ENCODE results near the gene CTNS.

The CTNS gene

DNA sequence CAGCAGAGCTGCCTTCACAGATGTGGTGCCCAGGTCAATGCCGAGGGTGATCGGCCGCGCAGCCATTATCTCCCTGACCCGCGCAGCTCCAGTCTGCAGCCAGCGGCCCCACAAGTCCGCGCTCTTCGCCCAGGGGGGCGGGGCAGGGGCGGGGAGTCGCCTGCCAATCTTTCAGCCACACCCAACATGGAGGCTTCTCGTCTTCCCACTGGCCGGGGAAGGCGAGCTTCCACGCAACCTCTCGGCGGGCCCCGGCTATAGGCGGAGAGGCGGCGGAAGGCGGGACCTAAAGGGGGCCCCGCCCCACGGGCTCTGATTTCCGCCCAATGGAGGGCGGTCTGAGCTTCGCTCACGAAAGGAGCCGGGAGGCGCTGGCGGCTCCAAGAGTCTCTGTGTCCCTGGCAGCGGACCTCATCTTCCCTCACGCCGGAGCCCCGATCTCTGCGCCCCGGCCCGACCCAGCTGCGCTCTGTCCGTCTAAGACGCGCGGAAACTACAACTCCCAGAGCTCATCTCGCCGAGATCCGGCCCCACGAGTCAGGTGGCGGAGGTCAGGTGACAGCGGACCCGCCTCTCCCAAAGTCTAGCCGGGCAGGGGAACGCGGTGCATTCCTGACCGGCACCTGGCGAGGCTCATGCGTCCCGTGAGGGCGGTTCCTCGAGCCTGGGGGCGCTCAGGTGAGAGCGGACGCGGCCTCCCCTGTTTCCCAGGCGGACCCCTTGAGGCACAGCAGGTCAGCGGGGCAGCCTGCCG, at the start of gene CTNS, which contains the start of gene SHPK:
TSS of gene CTNS (plus strand) at position 607 of the 754 bp plus-strand sequence. CDS start 3,447 bp downstream, outside the sequence.
TSS of gene SHPK (minus strand) at position 97 of the 754 bp plus-strand sequence. CDS start at position 66, 31 bp downstream.
- peak; percentile 76 to 82 for DNase-seq

DNA sequence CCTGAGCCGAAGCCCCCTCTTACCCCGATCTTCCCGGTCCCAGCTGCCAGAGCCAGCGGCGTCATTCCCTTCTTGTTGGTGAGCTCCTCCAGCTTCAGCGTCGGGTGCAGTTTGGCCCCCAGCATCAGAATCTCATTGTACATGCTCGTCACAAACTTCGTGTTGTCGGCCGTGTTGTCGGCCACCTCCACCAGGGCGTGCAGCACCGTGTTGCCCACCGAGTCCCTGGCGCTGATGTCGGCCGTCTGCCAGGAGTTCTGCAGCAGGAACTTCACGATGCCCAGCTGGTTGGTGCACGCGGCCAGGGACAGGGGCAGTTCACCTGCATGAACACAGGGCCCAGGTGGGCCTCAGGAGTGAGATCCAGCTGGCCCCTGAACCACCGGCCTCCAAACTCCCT, 46.8 kb upstream of the CTNS start:
- DNase-seq, result no peak

DNA sequence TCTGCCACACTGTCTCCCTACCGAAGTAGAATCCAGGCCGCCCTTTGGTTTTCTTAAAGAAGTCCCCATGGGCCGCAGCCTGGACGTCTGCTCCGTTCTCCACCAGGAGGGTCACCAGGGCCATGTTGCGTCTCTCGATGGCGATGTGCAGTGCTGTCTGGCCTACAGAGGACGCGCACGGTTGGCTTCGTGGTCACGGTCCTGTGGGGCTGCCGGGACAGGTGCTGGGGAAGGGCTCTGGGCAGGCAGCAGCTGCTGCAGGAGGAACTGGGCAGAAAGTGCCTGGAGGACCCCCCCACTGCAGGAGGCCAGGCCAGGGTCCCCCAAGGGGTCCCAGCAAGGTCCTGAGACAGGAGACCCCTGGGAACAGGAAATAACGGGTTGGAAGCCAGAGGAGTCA, 46.3 kb upstream of the CTNS start:
- DNase-seq, result no peak

DNA sequence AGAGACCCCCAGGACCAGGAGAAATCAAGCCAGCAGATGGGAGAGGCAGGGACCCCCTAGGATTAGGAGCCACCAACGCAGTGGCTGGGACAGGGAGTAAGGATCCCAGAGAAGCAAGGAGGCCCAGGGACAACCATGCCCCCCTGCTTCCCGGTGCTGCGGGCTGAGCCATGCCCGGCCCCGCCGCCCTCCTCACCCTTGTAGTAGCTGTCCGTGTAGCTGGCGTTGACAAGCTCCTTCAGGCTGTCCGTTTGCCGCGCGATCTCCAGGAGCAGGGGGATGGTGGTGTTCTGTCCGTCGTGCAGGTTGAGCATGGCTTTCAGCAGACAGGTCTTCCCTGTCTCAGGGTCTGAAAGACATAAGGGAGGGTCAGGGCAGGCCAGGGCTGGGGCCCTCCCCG, 45.8 kb upstream of the CTNS start:
- no peak for DNase-seq

DNA sequence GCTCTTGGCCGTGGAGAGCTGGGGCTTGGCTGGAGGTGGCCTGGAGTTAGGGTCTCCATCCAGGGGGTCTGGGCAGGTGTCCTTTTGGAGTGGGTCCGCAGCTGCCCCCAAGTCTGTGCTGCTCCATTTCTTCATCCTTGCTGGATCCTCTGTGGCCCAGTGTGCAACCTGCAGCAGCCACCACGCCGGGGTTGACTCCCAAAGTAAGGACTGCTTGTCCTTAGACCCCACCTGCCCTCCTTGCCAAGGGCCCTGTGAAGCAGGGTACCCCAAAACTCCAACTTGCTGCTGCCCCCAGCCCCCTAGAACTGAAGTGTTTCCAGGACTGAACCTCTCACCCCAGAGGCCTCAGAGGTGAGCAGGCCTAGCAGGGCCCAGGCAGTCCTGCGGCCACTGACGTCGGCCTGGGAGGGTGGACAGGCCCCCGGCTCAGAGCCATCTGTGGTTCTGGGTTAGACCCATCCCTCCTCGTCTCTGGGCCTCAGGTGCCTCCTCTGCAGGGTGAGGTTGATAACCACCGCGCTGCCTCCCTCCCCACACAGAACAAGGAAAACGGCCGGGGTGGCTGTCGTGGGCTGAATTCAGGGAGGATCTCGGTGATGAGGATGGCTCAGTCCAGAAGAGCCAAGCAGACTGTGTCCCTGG, 44.2 kb upstream of the CTNS start:
- DNase-seq, result no peak

DNA sequence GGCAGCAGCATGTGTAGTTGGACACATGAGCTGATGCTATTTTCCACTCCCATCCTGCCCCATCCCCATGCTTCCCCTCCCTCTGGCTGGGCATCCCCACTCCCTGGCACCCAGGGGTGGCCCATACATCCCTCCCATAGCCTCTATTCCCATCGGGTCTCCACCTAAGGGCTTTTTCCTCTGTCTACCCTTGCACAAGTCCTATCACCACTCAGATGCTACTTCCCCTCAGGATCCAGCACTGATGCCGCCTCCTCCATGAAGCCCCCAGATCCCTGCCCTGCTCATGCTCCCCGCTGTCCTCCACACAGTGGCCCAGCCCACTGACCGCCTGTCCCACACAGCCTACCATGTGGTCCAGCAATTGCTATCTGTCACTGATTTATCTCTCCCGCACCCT, 43.2 kb upstream of the CTNS start:
- DNase-seq, result no peak

DNA sequence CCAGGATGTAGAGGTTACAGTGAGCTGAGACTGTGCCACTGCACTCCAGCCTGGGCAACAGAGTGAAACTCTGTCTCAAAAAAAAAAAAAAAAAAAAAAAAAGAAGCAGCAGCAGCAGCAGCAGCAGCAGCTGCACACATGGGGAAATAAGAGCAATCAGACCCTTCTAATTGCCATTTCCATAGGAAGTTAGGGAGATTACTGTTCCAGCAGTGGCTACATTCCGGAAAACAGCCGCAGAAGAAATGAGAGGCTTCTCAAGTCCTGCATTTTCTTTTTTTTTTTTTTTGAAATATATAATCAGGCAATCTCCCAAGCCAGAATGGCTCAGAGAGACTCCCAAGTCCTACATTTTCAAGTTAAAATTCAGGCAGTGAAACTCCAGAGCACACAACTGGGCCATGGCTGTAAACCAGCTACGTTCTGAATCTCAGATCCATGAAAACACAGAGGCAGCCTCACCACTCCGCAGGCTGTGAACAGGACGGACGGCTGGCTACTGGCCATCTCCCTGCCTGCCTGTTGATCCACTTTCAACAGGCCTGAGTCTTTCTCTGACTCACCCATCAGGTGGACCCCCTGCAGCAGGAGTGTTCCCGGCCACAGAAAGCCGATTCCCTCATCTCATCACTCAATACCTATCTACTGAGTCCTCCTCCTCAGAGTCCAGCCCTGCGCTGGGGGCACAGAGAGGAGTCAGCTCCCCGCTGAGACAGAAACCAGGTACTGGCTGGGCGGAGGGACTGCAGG, 42.3 kb upstream of the CTNS start:
- no peak for DNase-seq

DNA sequence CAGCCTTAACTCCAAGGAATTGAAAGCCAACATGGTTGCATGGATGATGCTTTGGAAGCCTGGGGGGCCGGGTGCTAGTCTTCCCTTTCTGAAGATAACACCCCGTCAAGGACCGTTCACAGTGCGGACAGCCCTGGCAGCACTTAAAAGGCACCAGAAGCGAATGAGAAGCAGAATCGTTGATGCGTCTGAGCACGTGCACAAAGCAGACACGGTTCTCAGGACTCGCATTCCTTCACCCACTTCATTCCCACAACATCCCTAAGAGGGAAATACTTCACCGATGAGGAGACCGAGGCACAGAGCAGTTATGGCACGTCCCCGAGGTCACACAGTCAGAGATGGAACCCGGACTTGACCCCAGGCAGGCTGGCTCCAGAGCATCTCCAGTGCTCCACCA, 41.6 kb upstream of the CTNS start:
- DNase-seq, result no peak

DNA sequence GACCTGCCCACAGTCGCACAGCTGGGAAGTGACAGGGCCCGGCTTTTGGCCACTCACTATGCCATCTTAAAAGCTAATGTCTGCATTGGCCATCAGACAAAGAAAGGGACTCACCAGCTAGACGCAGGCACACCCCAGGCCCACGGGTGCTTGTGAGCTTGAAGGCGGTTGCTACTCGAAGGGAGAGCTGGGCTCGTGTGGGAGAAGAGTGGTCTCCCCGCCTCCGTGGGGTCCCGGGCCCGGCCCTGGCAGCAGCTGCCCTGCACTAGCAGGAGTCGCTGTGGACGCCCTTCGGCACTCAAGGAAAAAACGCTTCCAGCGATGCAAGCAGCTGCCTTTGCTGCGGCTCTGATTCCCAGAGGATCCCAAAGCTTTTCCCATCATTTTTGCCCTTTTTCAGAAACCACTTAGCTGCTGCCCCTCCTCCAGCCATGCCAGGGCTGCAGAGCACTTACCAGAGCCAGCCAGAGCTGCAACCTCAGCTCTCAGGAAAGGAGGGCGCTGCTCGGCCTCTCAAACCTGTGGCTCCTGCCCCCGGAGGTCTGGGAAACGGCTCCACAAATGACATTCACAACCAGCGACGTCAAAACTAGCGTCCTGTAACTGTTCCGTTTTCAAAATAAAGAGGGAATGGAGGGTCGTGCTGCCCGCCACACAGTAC, 39.6 kb upstream of the CTNS start:
- no peak for DNase-seq

DNA sequence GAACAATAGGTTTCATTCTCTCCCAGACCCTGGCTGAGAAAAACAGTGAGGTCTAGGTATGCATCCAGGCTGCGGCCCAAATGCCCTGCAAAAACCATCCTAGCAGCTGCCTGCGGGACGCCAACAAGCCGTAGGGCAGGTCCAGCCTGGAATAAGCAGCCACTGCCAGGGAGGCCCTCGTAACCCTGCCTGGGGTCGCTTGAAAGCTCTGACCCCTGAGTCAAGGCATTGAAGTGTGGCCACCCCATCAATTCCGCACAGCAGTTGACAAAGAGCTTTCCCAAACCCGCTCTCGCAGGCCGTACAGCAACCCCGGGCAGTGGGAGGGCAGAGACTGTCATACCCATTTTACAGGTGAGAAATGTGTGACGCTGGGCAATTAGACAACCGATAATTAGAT, 38.5 kb upstream of the CTNS start:
- DNase-seq, result no peak

DNA sequence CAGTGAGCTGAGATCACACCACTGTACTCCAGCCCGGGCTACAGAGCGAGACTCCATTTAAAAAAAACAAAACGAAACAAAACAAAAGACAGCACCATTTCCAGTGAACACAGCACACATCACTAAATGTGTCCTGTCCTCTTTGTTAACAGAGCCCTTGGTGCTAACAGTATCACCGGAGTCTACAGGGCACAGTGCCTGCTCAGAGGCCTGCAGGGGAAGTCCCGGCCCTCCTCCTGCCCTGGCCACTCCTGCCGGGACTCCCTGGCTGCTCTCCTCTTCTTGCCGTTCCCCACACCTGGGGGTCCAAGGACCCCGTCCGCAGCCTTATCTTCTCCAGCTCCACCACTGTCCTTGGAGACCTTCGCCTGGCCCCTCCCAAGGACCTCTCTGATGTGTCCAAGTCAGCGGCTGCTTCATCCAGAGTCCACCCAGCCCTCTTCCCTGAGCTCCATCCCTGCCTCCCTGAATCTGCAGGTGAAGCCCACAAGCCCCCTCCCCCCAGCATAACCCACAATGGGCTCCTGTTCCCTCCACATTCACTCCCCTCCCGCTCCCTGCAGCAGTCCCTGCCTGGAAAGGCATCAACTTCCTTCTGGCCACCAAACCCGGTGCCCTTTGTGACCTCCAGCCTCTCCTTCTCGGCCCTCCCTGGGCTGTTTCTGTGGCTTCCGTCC, 35.9 kb upstream of the CTNS start:
- DNase-seq, result no peak

DNA sequence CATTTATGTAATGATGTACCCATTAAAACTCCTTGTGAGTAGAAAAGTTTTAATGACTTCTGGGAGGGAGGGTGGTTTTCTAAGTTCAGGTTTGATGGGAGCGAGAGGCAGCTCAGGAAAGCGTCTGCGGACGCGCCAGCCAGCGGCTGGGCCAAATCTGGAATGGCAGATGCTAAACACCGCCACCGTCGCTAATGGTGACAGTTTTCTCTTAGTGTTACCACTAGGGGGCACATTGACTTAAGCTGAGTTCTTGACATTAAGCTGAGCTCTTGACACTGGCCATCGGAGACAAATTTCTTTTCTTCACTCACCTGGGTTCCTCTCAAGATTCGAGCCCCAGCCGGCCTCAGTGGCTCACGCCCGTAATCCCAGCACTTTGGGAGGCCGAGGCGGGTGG, 34.1 kb upstream of the CTNS start:
- no peak for DNase-seq

DNA sequence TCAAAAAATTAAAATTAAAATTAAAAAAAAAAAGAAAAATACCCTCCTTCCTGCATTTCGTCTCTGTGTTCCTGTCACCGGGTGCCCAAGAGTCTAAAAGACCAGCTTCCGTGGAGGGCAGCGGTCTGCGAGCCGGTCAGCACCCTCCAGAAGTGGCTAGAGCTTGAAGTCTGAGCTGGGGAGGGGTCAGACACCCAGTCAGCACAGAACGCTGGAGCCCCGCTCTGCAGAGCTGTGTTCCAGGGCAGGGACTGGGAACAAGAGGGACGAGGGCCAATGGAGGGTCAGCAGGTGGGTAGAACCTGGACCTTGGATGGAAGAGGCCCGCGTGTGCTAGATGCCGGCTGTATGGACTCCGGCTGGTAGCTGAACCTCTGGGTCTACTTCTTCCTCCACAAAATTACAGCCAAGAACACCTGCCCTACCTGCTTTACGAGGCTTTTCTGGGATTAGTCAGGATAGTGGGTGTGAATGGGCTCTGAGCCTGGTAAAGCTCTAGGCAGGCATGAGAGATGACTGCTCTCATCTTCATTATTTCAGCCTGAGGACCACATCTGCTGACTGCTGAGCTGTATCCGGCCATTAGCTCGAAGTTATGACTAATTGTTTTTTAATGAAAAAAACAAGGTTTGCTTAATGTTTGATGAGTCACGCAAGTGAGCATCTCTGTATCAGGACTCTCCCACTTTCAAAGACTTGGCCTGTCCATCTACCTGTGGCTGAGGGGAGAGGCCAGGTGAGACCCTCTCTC, 33.3 kb upstream of the CTNS start:
- no peak for DNase-seq

DNA sequence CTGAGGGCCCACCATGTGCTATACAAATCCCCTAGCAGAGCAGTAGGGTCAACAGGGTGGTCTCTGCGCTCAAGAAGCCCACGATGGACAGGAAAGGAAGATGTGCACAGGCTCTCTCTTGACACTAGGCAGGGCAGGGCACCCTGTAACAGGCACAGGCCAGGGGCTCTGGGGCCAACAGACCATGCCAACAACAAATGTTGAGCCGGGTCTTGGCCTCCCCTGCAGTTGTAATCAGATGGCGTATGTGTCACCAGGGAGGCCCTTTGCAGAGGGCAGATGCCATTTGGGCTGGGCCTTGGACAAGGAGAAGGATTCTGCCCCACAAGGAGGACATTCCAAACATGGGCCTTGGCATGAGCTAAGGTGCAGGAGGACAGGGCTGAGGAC, 32.7 kb upstream of the CTNS start:
- no peak for DNase-seq

DNA sequence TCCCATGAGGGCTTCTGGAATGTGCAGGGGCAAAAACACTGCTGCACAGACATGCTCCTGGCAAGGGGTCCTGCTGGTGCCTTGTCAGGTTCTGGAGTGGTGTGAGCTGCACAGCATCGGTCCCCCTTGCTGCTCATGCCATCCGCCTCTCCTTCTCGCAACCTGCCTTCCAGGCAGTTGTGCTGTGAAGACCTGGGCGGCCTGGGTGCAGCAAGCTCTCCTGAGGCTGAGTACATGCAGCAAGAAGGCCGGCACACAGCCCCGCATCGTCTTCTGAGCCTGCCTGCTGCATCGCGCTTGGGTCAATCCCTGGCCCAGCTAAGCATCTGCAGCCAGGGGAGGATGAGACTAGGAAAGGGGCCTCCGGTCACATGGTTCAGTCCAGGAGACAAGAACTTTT, 26.9 kb upstream of the CTNS start:
- DNase-seq, result no peak

DNA sequence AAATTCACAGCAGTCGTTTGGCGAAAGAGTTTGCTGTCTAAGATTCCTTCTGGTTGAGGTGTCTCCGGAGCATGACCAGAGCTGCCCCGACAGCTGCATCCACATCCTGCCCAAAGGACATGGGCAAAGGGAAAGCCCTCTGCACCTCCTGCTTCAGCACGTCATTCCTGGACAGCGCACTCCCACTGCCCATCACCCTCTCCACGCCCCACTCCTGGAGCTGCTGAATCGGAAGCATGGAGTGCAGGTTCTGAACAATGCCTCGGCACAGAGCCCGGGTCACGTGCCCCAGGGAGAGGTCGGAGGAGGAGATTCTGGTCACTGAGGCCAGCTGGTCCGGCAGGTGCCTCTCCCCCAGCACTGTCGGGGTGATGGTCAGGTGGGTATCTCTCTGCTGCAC, 26.0 kb upstream of the CTNS start:
- no peak for DNase-seq

DNA sequence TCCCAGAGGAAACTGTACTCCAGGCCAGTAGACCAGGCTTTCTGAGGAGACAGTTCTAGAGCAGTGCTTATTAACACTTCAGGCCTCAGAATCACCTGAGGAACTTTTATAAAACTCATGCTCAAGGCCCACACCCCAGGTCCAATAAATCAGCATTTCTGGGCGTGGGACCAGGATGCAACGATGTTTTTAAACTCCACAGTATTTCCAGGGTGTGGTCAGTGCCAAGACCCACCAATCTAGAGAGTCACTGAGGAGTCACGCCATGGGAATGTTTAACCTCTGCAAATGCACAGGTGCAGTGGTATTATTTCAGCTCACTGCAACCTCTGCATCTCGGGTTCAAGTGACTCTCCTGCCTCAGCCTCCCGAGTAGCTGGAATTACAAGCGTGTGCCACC, 23.4 kb upstream of the CTNS start:
- no peak for DNase-seq

DNA sequence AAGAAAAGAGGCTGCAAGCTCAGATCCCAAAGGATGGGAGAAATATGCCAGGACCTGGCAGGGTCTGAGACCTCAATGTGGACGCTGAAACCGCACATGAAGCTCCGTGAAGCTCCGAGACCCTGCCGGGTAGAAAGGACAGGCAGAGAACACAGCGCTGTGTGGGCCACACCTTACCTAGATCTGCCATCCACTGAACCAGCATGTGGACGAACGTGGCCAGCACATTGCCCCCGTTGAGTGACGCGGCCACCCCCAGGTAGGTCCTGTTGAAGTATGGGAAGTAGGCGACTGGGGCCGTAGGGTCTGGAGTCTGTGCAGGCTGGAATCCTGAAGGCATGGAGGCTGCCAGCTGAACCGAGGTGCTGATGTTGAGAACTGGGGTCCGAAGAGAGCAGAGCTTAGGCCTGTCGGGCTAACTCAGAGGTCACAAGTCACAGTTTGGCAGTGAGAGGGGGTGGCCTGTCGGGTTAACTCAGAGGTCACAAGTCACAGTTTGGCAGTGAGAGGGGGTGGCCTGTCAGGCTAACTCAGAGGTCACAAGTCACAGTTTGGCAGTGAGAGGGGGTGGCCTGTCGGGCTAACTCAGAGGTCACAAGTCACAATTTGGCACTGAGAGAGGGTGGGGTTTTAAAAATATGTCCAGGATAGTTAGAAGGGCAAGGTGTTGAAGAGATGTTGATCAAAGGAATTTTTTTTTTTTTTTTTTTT, 21.2 kb upstream of the CTNS start:
- DNase-seq, result no peak

DNA sequence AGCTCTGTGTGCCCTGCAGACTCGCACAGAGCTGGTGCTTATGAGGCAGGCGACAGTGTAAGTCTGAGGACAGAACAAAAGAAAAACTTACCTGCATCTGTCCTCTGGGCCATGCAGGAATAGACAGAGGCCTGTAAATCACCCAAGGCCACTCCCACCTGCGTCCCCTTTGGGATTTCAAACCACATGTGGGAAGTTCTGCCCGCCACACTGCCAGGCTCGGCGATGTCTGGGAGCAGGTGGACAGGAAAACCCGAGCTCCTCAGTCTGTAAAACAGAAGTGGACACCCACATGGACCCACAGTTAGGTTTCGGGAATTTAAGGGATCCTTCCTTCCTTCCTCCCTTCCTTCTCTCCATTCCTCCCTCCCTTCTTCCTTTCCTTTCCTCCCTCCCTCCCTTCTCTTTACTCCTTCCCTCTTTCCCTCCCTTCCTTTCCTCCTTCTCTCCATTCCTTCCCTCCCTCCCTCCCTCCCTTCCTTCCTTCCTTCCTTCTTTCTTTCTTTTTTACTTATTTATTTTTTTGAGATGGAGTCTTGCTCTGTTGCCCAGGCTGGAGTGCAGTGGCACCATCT, 15.3 kb upstream of the CTNS start:
- DNase-seq, result no peak

DNA sequence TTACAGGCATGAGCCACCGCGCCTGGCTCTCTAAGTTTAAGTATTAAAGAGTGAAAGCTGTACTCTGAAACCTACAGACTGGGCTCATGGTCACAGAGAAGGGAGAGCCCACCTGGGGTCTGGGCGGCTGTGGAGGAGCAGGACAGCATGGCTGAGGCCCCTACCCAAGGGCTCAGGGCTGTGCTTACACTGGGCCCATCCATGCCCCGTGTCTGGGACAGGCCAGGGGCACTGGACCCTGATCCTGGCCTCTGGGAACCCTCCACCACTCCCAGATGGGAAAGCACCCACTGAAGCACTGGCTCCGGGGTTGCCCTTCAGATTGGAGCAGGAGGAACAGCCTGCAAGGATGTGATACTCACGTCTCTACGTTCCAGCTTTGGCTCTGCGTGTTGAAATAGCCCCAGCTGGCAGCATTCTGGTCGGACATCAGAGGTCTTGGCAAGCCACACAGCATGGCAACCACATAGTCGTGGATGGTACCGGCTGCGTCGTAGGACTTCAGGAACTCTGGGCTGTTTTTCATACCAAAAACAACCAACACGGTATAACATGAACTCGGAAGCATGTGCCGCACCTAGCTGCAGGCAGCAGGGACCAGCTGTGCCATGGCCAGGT, 13.5 kb upstream of the CTNS start:
- DNase-seq, result no peak

All from NCI-H524 (cell line).